ENCODE data around the gene ZNF385B.

DNA sequence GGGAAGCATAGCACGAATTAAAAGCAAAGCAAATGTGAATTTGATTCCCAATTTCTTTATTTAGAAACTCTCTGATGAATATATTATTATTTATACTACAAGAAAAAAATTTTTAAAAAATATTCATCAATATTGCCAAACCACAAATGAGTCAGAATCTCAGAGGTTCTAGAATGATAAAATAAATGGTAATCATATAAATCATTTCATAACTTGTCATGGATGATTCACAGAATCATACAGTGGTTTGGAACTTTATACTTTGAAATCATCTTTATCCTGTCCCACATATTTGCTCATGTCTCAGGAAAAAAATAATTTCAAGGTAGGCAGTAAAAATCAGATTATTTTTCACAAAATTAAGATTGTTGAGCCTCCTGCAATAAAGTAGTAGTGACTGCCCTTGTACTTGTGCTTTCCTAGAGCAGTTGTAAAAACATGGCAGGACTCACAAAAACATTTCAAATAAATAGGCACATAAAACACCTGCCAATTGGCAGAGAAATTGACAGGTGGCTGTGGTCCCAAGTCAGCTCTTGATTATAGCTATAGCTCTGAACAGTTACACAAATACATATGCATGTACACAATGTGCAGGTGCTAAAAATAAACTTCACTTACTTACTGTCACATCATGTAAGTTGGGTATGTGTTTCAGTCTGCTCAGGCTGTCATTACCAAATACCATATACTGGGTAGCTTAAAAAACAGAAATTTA lies 322.8 kb downstream of the ZNF385B start:
- TF ChIP-seq, protein P1, sequence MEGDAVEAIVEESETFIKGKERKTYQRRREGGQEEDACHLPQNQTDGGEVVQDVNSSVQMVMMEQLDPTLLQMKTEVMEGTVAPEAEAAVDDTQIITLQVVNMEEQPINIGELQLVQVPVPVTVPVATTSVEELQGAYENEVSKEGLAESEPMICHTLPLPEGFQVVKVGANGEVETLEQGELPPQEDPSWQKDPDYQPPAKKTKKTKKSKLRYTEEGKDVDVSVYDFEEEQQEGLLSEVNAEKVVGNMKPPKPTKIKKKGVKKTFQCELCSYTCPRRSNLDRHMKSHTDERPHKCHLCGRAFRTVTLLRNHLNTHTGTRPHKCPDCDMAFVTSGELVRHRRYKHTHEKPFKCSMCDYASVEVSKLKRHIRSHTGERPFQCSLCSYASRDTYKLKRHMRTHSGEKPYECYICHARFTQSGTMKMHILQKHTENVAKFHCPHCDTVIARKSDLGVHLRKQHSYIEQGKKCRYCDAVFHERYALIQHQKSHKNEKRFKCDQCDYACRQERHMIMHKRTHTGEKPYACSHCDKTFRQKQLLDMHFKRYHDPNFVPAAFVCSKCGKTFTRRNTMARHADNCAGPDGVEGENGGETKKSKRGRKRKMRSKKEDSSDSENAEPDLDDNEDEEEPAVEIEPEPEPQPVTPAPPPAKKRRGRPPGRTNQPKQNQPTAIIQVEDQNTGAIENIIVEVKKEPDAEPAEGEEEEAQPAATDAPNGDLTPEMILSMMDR (IDR thresholded peaks at IDR 0.05): no peak
- no peak for TF ChIP-seq POLR2AphosphoS5 (IDR thresholded peaks at IDR 0.05)
- TF ChIP-seq EP300 (IDR thresholded peaks at IDR 0.05): no peak
